T-helper 17 cell (primary cell): ENCODE results near the gene OR52I1. TPM values are rescaled to one million over a fixed set of nuclear protein-coding genes. Genes with fewer than 3 reads are reported as not detected.
A peak's percentile ranks its signal among the peaks of the same experiment; 100 is the strongest.

ENCODE experiments used
- ATAC-seq: fragments of 150-1000 bp; cut with Tn5 transposase; 2 replicates; pipeline ENCODE4 v1.10.0; 2021; ENCODE audit warnings: mild to moderate bottlenecking, moderate library complexity
- DNase-seq, 3 donors: peaks; one replicate each; pipeline versions ENCODE4 v3.0.0 to v3.0.0-alpha.2; 2020 to 2021
- H3K9me3 ChIP-seq: one replicate; pipeline ENCODE4 v1.7.0; 2013; ENCODE audit warnings: low read length, mild to moderate bottlenecking; ENCODE audit not compliant: control insufficient read depth, poor library complexity, severe bottlenecking
- H3K27ac Mint-ChIP-seq: one replicate; pipeline ENCODE4 v1.8.0; 2022; ENCODE audit warnings: mild to moderate bottlenecking, moderate library complexity, mixed read lengths
- H3K27me3 Mint-ChIP-seq: one replicate; pipeline ENCODE4 v1.8.0; 2022; ENCODE audit warnings: mixed read lengths
- H3K36me3 Mint-ChIP-seq: one replicate; pipeline ENCODE4 v1.8.0; 2022; ENCODE audit warnings: low read depth, mixed read lengths
- H3K4me1 Mint-ChIP-seq: one replicate; pipeline ENCODE4 v1.8.0; 2022; ENCODE audit warnings: mild to moderate bottlenecking, mixed read lengths
- H3K4me3 Mint-ChIP-seq: one replicate; pipeline ENCODE4 v1.8.0; 2022; ENCODE audit warnings: mild to moderate bottlenecking, moderate library complexity, mixed read lengths
- total RNA-seq, 4 donors: library from RNA in 2 of 4; stranded (reverse) in 2 of 4; gene quantifications; one replicate each; pipeline ENCODE4 v1.2.3 and lab custom pipeline; 2022 to 2026

The OR52I1 gene
- total RNA-seq, 2 donors from 2014 or later: not detected

DNA sequence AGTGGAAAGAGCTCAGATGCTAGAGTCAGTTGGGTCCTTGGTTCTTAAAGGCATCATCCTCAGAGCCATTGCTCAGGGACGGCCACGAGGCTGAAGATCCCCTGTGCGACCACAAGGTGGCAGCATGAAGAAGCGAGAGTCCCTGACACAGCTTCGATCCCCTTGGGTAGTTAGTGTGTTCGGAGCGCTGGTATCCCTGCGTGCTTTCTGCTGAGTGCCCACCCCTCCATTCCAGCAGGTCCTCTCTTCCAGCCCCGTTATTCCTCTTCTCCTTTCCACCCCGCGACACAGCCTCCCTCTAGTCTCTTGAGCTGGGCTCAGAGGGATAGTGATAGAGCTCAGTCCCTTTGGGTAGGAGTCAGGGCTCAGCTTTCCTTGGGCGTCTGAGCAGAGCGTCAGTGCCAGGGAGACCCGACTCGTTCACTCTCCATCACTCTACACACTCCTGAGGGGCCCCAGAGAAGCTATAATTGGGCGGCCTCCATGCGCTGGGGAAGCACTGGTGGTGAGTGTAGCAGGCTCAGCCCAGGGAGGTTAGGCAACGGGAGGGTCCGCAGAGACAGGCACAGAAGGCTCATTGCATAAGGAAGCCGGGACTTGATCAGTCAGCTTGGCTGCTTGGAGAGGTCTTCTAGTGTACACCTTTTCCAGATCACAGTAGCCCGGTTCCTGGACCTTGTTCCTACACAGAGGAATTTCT lies 43.3 kb downstream of the OR52I1 start, which contains the start of gene OR51D1:
Gene OR51D1, plus strand, starts transcription at position 516 of the 700 bp plus-strand sequence. CDS start 2,314 bp downstream, outside the sequence.
- Mint-ChIP-seq H3K27ac (no peak within 1 kb of the TSS), H3K4me1 (no peaks in the 10 kb centered on the region)

DNA sequence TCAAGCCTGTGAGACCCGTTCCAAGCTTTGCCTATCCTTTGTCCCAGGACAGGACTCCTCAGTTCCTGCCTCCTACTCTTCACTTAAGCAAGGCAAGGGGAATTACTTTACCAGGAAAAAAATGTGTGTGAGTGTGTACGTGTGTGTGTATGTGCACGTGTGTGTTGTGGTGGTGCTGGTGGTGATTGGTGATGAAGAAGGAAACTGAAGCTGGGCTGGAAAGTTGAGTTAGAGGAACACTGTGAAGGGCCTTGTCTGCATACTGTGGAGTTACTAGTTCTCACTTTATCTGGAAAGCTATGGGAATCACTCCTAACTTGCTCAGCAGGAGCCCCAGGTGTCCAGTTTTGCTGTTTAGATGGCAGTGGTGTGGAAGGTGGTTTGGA lies 43.8 kb downstream of the OR52I1 start:
- H3K36me3 Mint-ChIP-seq: peaks cover 3% of the 10 kb centered on the region
- no peak for DNase-seq
- no peaks in the 10 kb centered on the region for H3K9me3 ChIP-seq

More for the DNA sequence above, 43.3 kb downstream of the OR52I1 start, which contains the start of gene OR51D1:
- ATAC-seq (peak; percentile 96), DNase-seq (peak; percentile 39 to 64 (median 48))
- H3K36me3 Mint-ChIP-seq: peaks cover 3% of the 10 kb centered on the region
- H3K9me3 ChIP-seq: no peaks in the 10 kb centered on the region
- H3K4me3 Mint-ChIP-seq: no peak within 1 kb of the TSS
- peaks cover 21% of the 10 kb centered on the region for H3K27me3 Mint-ChIP-seq

DNA sequence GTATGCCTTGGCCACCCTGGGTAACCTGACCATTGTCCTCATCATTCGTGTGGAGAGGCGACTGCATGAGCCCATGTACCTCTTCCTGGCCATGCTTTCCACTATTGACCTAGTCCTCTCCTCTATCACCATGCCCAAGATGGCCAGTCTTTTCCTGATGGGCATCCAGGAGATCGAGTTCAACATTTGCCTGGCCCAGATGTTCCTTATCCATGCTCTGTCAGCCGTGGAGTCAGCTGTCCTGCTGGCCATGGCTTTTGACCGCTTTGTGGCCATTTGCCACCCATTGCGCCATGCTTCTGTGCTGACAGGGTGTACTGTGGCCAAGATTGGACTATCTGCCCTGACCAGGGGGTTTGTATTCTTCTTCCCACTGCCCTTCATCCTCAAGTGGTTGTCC lies 46.1 kb downstream of the OR52I1 start:
- peaks cover 6% of the 10 kb centered on the region for H3K36me3 Mint-ChIP-seq
- H3K27ac Mint-ChIP-seq: no peak overlapping the region
- H3K4me1 Mint-ChIP-seq: peaks cover 5% of the 10 kb centered on the region
- H3K27me3 Mint-ChIP-seq: peaks cover 35% of the 10 kb centered on the region
- H3K4me3 Mint-ChIP-seq: no peak overlapping the region
- DNase-seq (no peak), ATAC-seq (no peak)
- H3K9me3 ChIP-seq: no peaks in the 10 kb centered on the region

More for the DNA sequence above, 43.8 kb downstream of the OR52I1 start:
- Mint-ChIP-seq H3K27ac (no peak overlapping the region), H3K4me3 (no peak overlapping the region), H3K4me1 (no peaks in the 10 kb centered on the region), H3K27me3 (peaks cover 21% of the 10 kb centered on the region)
- ATAC-seq: no peak

DNA sequence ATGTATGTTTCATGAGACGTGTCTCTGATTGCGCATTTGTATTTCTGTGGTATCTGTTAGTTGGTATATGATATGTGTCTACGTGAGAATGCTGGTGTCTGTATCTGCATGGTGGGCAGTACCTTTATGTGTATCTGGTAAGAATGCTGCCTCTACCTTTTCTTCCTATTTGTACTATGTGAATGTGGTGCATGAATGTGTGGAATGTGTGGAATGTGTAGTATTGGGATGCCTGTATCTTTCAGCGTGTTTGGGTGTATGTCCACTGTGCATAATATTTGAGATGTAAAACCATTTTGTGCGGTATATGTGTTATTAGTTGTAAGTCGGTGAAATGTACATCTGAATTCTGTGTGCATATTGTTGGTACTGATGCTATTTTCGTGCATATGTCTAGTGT lies 47.7 kb downstream of the OR52I1 start:
- Mint-ChIP-seq H3K27ac (no peak overlapping the region), H3K27me3 (peaks cover 43% of the 10 kb centered on the region), H3K4me3 (no peak overlapping the region), H3K4me1 (peaks cover 7% of the 10 kb centered on the region), H3K36me3 (peaks cover 8% of the 10 kb centered on the region)
- ATAC-seq (no peak), DNase-seq (no peak)
- H3K9me3 ChIP-seq: no peaks in the 10 kb centered on the region

DNA sequence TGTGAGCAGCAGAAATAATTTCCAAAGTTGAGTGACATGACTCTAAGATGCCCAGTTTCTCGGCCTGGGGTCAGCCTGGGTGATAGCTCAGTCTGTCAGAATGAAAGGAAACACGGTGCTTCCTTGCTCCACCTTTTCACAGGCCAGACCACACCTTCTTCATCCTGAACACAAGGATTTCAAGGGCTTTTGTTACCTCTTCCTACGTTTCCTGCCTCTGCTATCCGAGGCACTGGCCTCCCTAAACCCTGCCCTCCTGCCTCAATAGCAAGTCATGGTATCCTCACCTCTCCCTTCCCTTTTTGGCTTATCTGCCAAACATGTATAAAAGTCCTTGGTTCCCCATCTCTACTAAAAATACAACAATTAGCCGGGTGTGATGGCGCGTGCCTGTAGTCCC lies 48.2 kb downstream of the OR52I1 start:
- ATAC-seq (no peak), DNase-seq (no peak)
- H3K9me3 ChIP-seq: no peaks in the 10 kb centered on the region
- Mint-ChIP-seq H3K27ac (no peak overlapping the region), H3K4me1 (peaks cover 7% of the 10 kb centered on the region), H3K4me3 (no peak overlapping the region), H3K36me3 (peaks cover 8% of the 10 kb centered on the region), H3K27me3 (peaks cover 47% of the 10 kb centered on the region)

DNA sequence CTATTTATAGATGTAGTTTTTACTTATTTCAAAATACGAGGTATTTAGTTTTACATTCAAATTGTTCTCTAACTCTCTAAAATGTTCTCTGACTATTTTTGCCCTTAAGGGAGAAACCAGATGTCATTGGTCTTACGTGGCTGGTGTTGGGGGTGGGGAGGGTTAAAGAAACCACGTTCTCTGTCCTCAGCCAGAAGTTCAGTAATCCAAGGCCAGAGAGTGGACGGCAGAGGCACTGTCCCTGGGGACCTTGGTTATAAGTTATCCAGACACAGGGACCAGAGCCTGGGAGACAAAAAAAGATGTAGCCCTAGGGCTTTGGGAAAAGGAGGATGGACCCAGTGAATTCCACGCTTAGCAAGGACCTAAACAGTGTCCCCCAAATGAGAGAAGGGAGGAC lies 49.2 kb downstream of the OR52I1 start:
- H3K27ac Mint-ChIP-seq: no peak overlapping the region
- peaks cover 7% of the 10 kb centered on the region for H3K4me1 Mint-ChIP-seq
- H3K36me3 Mint-ChIP-seq: peaks cover 8% of the 10 kb centered on the region
- ATAC-seq (no peak), DNase-seq (no peak)
- H3K27me3 Mint-ChIP-seq: peaks cover 52% of the 10 kb centered on the region
- H3K4me3 Mint-ChIP-seq: no peak overlapping the region
- no peaks in the 10 kb centered on the region for H3K9me3 ChIP-seq

DNA sequence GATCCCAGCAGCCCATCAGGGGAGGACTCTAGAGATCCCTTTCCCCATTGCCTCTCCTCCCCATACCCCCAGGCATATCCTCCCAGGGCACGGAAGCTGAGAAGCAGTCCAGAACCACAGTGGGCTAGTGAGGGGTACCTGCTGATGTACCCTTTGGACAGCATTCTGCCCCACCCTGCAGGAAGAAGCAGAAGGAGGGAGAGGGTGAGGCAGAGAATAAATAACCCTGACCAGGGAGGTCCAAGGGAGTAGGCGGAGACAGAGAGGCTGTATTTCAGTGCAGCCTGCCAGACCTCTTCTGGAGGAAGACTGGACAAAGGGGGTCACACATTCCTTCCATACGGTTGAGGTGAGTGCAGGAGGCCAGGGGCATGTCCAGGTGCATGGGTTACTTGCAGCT lies 49.8 kb downstream of the OR52I1 start, which contains the start of gene OR51E1:
Gene OR51E1, plus strand, starts transcription at position 301 of the 400 bp plus-strand sequence. CDS start 8,545 bp downstream, outside the sequence.
- DNase-seq (no peak), ATAC-seq (no peak)
- no peaks in the 10 kb centered on the region for H3K9me3 ChIP-seq
- Mint-ChIP-seq H3K27ac (no peak within 1 kb of the TSS), H3K4me3 (no peak within 1 kb of the TSS), H3K36me3 (peaks cover 8% of the 10 kb centered on the region), H3K4me1 (peaks cover 7% of the 10 kb centered on the region), H3K27me3 (peaks cover 54% of the 10 kb centered on the region)

DNA sequence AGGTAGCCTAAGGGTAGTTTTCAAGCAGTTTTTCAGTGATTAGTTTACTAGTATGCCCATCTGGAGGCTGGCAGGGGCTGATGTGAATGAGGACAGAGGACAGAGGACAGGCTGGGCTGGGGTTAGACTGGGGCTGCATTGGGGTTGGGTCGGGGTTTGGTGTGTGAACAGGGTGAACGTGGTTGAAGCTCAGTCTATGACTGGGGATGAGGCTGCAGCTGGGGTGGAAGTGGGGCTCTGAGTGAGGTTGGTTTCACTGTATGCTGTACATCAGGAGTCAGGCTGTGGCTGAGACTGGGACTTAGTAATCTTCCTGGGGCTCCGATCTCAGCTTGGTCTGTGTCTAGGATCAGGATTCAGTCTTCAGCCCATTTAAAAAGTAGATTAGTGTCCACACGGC lies 50.4 kb downstream of the OR52I1 start:
- Mint-ChIP-seq H3K4me1 (peaks cover 7% of the 10 kb centered on the region), H3K36me3 (peaks cover 8% of the 10 kb centered on the region), H3K4me3 (no peak overlapping the region), H3K27me3 (peaks cover 54% of the 10 kb centered on the region), H3K27ac (no peak overlapping the region)
- DNase-seq: no peak
- no peaks in the 10 kb centered on the region for H3K9me3 ChIP-seq
- no peak for ATAC-seq

Other genes with a start within 250 kb of the OR52I1 start
- gene OR52B4, start 225.7 kb upstream of the OR52I1 start, total RNA-seq: not detected
- gene TRIM21, start 200.3 kb upstream of the OR52I1 start, total RNA-seq: 10 to 100 TPM; 17.2 to 21.2 TPM
- not detected for gene OR52K2, start 144.7 kb upstream of the OR52I1 start, total RNA-seq
- not detected for gene OR52K1, start 111.4 kb upstream of the OR52I1 start, total RNA-seq
- not detected for gene OR52M1, start 48.8 kb upstream of the OR52I1 start, total RNA-seq
- not detected for gene OR52I2, start 12.3 kb upstream of the OR52I1 start, total RNA-seq
- gene TRIM68, start 14.2 kb downstream of the OR52I1 start, total RNA-seq: 1 to 10 TPM; 6.1 TPM
- gene OR51D1, start 43.4 kb downstream of the OR52I1 start, total RNA-seq: not detected
- gene OR51E1, start 49.9 kb downstream of the OR52I1 start, total RNA-seq: not detected
- not detected for gene OR51E2, start 103.8 kb downstream of the OR52I1 start, total RNA-seq
- not detected for gene MMP26, start 110.7 kb downstream of the OR52I1 start, total RNA-seq
- not detected for gene OR51F1, start 175.9 kb downstream of the OR52I1 start, total RNA-seq
- not detected for gene OR52R1, start 210.3 kb downstream of the OR52I1 start, total RNA-seq
- gene OR51F2, start 227.3 kb downstream of the OR52I1 start, total RNA-seq: not detected